SK-N-SH (cell line): ENCODE measurements around the gene DERA. TPM values are rescaled to one million over a fixed set of nuclear protein-coding genes. Genes with fewer than 3 reads are reported as not detected.

Experiments
- CTCF ChIA-PET: fragments of 300-600, 350-600 bp; formaldehyde crosslinking; extraction: SDS; loops from one replicate; lab custom pipeline; 2021; lab: Yijun Ruan, JAX
- POLR2A ChIA-PET: fragments of 350-600 bp; sonication (Branson Sonifier 250); formaldehyde crosslinking; extraction: SDS; loops from one replicate; lab custom pipeline; 2020; ENCODE audit warnings: antibody characterized with exemption, inconsistent platforms; lab: Yijun Ruan, JAX
- DNase-seq: peaks from one replicate; pipeline ENCODE4 v3.0.0; 2012
- H2AFZ ChIP-seq: fragments of 200-600 bp; sonication (generic); 2 replicates; pipeline ENCODE4 v1.8.1; 2016; ENCODE audit warnings: antibody characterized with exemption, mild to moderate bottlenecking, low read depth
- H3F3A ChIP-seq: fragments of 200-600 bp; sonication (generic); replicated peaks from 2 replicates; pipeline ENCODE3; 2016; ENCODE audit warnings: antibody characterized with exemption, mild to moderate bottlenecking; ENCODE audit not compliant: insufficient read depth
- H3K27ac ChIP-seq, 2 experiments: fragments of 200-500 bp in 1 of 2; fragments of 200-600 bp in 1 of 2; sonication (Bioruptor generic) in 1 of 2; sonication (generic), shearing (Covaris generic) in 1 of 2; 2 replicates each; pipeline versions ENCODE4 v1.5.1 to v1.6.1; 2014 to 2016; ENCODE audit warnings: low read depth in 2 of 2, inconsistent platforms in 1 of 2, low read length in 1 of 2, mild to moderate bottlenecking in 1 of 2, mixed read lengths in 1 of 2
- H3K27me3 ChIP-seq: fragments of 200-600 bp; sonication (generic), shearing (Covaris generic); 2 replicates; pipeline ENCODE4 v1.6.1; 2016; ENCODE audit warnings: mixed run types; ENCODE audit not compliant: insufficient read depth
- H3K36me3 ChIP-seq, 2 experiments: fragments of 200-500 bp in 1 of 2; fragments of 200-600 bp in 1 of 2; sonication (Bioruptor generic) in 1 of 2; sonication (generic) in 1 of 2; replicated peaks in 1 of 2; 2 replicates each; pipeline versions ENCODE3 to v1.5.1; 2014 to 2016; ENCODE audit warnings: low read length in 1 of 2, mild to moderate bottlenecking in 1 of 2; ENCODE audit not compliant: insufficient read depth in 2 of 2, control insufficient read depth in 1 of 2
- H3K4me1 ChIP-seq, 2 experiments: fragments of 200-500 bp in 1 of 2; fragments of 200-600 bp in 1 of 2; sonication (Bioruptor generic) in 1 of 2; sonication (generic), shearing (Covaris generic) in 1 of 2; 2 replicates each; pipeline versions ENCODE4 v1.5.1 to v1.6.1; 2014 to 2016; ENCODE audit warnings: low read depth in 1 of 2, low read length in 1 of 2, mixed run types in 1 of 2; ENCODE audit not compliant: insufficient read depth in 2 of 2, control insufficient read depth in 1 of 2
- H3K4me2 ChIP-seq: fragments of 200-600 bp; sonication (generic), shearing (Covaris generic); 2 replicates; pipeline ENCODE4 v1.6.1; 2017; ENCODE audit warnings: mixed run types
- H3K4me3 ChIP-seq, 2 experiments: fragments of 200-500 bp in 1 of 2; fragments of 200-600 bp in 1 of 2; sonication (Bioruptor generic) in 1 of 2; sonication (generic), shearing (Covaris generic) in 1 of 2; 2 replicates each; pipeline versions ENCODE4 v1.5.1 to v1.8.1; 2014 to 2016; ENCODE audit warnings: low read depth in 2 of 2, inconsistent platforms in 1 of 2, low read length in 1 of 2, mild to moderate bottlenecking in 1 of 2, mixed read lengths in 1 of 2, moderate library complexity in 1 of 2
- H3K79me2 ChIP-seq: fragments of 200-600 bp; sonication (generic); 2 replicates; pipeline ENCODE4 v1.8.1; 2017; ENCODE audit warnings: mild to moderate bottlenecking; ENCODE audit not compliant: insufficient read depth
- H3K9ac ChIP-seq: fragments of 200-600 bp; sonication (generic); 2 replicates; pipeline ENCODE4 v1.6.1; 2017; ENCODE audit warnings: mixed run types
- H3K9me2 ChIP-seq: fragments of 200-600 bp; sonication (generic); 2 replicates; pipeline ENCODE4 v1.6.1; 2017; ENCODE audit warnings: mixed run types
- H3K9me3 ChIP-seq: fragments of 200-600 bp; sonication (generic); 2 replicates; pipeline ENCODE4 v1.6.1; 2017; ENCODE audit warnings: mixed run types, mild to moderate bottlenecking, moderate library complexity
- H4K20me1 ChIP-seq: fragments of 200-600 bp; sonication (generic); 2 replicates; pipeline ENCODE4 v1.6.1; 2017; ENCODE audit warnings: mild to moderate bottlenecking, mixed run types; ENCODE audit not compliant: insufficient read depth
- CHD2 ChIP-seq: fragments of 150-350 bp; IDR thresholded peaks from 2 replicates; pipeline ENCODE4 v1.6.1; 2018; ENCODE audit warnings: low read length; ENCODE audit not compliant: partially characterized antibody
- CTCF ChIP-seq: fragments of 200-600 bp; sonication (generic); IDR thresholded peaks from 2 replicates; pipeline ENCODE4 v1.6.1; 2017; ENCODE audit warnings: antibody characterized with exemption, mild to moderate bottlenecking, moderate library complexity
- ELF1 ChIP-seq: IDR thresholded peaks from 2 replicates; pipeline ENCODE4 v1.4.0; 2012
- EP300 ChIP-seq, 2 experiments: IDR thresholded peaks; 2 replicates each; pipeline versions ENCODE4 v1.4.0 to v1.6.1; 2012; ENCODE audit warnings: borderline replicate concordance in 1 of 2, low read depth in 1 of 2, low read length in 1 of 2
- FOSL2 ChIP-seq: IDR thresholded peaks from 2 replicates; pipeline ENCODE4 v1.4.0; 2012; ENCODE audit warnings: low read depth, mild to moderate bottlenecking, moderate library complexity, borderline replicate concordance
- FOXM1 ChIP-seq: IDR thresholded peaks from 2 replicates; pipeline ENCODE4 v1.4.0; 2012; ENCODE audit warnings: low read depth, mild to moderate bottlenecking
- GABPA ChIP-seq: IDR thresholded peaks from 2 replicates; pipeline ENCODE4 v1.4.0; 2012; ENCODE audit warnings: low read depth, mild to moderate bottlenecking
- GATA2 ChIP-seq: sonication (generic); formaldehyde crosslinking; IDR thresholded peaks from 2 replicates; pipeline ENCODE4 v1.5.0; 2020; ENCODE audit warnings: mild to moderate bottlenecking, missing genetic modification reagents
- JUND ChIP-seq: IDR thresholded peaks from 2 replicates; pipeline ENCODE4 v1.4.0; 2012
- MEF2A ChIP-seq: IDR thresholded peaks from 2 replicates; pipeline ENCODE4 v1.4.0; 2012; ENCODE audit warnings: low read depth, borderline replicate concordance
- POLR2AphosphoS5 ChIP-seq: IDR thresholded peaks from 2 replicates; pipeline ENCODE4 v1.6.1; 2012; ENCODE audit warnings: low read depth, low read length
- RAD21 ChIP-seq: IDR thresholded peaks from 2 replicates; pipeline ENCODE4 v1.6.1; 2012; ENCODE audit warnings: mild to moderate bottlenecking, low read length
- RCOR1 ChIP-seq: fragments of 150-350 bp; IDR thresholded peaks from 2 replicates; pipeline ENCODE4 v1.6.1; 2017; ENCODE audit warnings: antibody characterized with exemption, low read length
- TEAD4 ChIP-seq: IDR thresholded peaks from 2 replicates; pipeline ENCODE4 v1.4.0; 2012; ENCODE audit warnings: mild to moderate bottlenecking, borderline replicate concordance; ENCODE audit not compliant: insufficient read depth
- USF2 ChIP-seq: fragments of 150-350 bp; IDR thresholded peaks from 2 replicates; pipeline ENCODE4 v1.6.1; 2017; ENCODE audit warnings: antibody characterized with exemption, low read length, low read depth, borderline replicate concordance
- YY1 ChIP-seq: IDR thresholded peaks from 2 replicates; pipeline ENCODE4 v1.4.0; 2012; ENCODE audit warnings: low read depth, mild to moderate bottlenecking
- WGBS: methylation state at CpG from one replicate; pipeline ENCODE4 v1.1.6; 2017; ENCODE audit warnings: low lambda C conversion rate; 5-methylcytosine and 5-hydroxymethylcytosine counted together
- polyA plus RNA-seq, 3 experiments: library from polyadenylated mRNA; depleted of rRNA; stranded (reverse); fragments of >200 nt; gene quantifications; 2 replicates each; pipeline ENCODE4 v1.2.3, GENCODE V29; 2012
- TF ChIP-seq, protein P1 (sequence below): IDR thresholded peaks from 2 replicates; pipeline ENCODE4; 2012

Gene DERA
- polyA plus RNA-seq, 1 of the 3 experiments (the other 2 are of a cell fraction), result 16.6 TPM

- CTCF ChIA-PET, result no interaction called here
- 95% methylated on average over 1 of the region's 1 CpG for WGBS
- peaks cover 0 to 7% of the 10 kb centered on the region in 2 experiments; a peak in 2 of 4 replicates for H3K4me1 ChIP-seq
Measured at GRCh38 chr12:15996948-15997347, 85.8 kb downstream of the DERA start.

GRCh38 chr12:15997910-15998309, 86.8 kb downstream of the DERA start:
- Histone ChIP-seq H3K9me3 (no peaks in the 10 kb centered on the region), H3K4me1 (peaks cover 0 to 7% of the 10 kb centered on the region in 2 experiments; a peak in 2 of 4 replicates), H2AFZ (no peak overlapping the region), H3K9me2 (no peaks in the 10 kb centered on the region), H3K36me3 (no peaks in the 10 kb centered on the region), H3K27ac (no peak overlapping the region), H3K27me3 (no peaks in the 10 kb centered on the region), H3F3A (no peaks in the 10 kb centered on the region), H3K9ac (no peak overlapping the region), H3K4me3 (no peak overlapping the region), H3K79me2 (no peaks in the 10 kb centered on the region; the same call in 1 of the 2 replicates), H3K4me2 (no peak overlapping the region), H4K20me1 (no peaks in the 10 kb centered on the region)
- DNase-seq, result no peak
- TF ChIP-seq, protein P1, sequence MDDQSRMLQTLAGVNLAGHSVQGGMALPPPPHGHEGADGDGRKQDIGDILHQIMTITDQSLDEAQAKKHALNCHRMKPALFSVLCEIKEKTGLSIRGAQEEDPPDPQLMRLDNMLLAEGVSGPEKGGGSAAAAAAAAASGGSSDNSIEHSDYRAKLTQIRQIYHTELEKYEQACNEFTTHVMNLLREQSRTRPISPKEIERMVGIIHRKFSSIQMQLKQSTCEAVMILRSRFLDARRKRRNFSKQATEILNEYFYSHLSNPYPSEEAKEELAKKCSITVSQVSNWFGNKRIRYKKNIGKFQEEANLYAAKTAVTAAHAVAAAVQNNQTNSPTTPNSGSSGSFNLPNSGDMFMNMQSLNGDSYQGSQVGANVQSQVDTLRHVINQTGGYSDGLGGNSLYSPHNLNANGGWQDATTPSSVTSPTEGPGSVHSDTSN, result no peak
- no peak for TF ChIP-seq TEAD4
- no peak for TF ChIP-seq JUND
- TF ChIP-seq GATA2 (CRISPR knock-in tag), result no peak
- no peak for TF ChIP-seq CHD2
- WGBS, result 93% methylated on average over 2 of the region's 2 CpGs
- ChIA-PET POLR2A (no interaction called here), CTCF (no interaction called here)

More at GRCh38 chr12:15996948-15997347, 85.8 kb downstream of the DERA start:
- no peak overlapping the region for H3K4me3 ChIP-seq
- peaks cover 0 to 3% of the 10 kb centered on the region in 2 experiments for H3K36me3 ChIP-seq
- H3K27ac ChIP-seq, result no peak overlapping the region
- no peak for DNase-seq
- no peaks in the 10 kb centered on the region for H3K9me2 ChIP-seq
- no peaks in the 10 kb centered on the region for H4K20me1 ChIP-seq
- no peaks in the 10 kb centered on the region; the same call in 1 of the 2 replicates for H3K79me2 ChIP-seq
- POLR2A ChIA-PET, result no interaction called here
- H3K27me3 ChIP-seq, result no peaks in the 10 kb centered on the region
- no peak overlapping the region for H2AFZ ChIP-seq
- no peak overlapping the region for H3K9ac ChIP-seq
- no peak overlapping the region for H3K4me2 ChIP-seq
- TF ChIP-seq CTCF (no peak), FOXM1 (no peak), RAD21 (no peak), EP300 (IDR thresholded peaks at IDR 0.05; ENCODE audit: borderline replicate concordance in 1 of 2, low read depth in 1 of 2, low read length in 1 of 2) (no peak), USF2 (no peak), FOSL2 (no peak), TEAD4 (no peak), ELF1 (no peak), MEF2A (no peak), RCOR1 (no peak), POLR2AphosphoS5 (no peak), GABPA (no peak), YY1 (no peak)
- TF ChIP-seq, protein P1, result no peak
- H3K9me3 ChIP-seq, result no peaks in the 10 kb centered on the region
- H3F3A ChIP-seq, result no peaks in the 10 kb centered on the region
